Esophagus muscularis mucosa (tissue), 4 donors: ENCODE results near the gene BICDL1. TPM values are rescaled to one million over a fixed set of nuclear protein-coding genes. Genes with fewer than 3 reads are reported as not detected.
"Not testable (repeated sequence)": the region's sequence is repeated elsewhere in the genome, so short reads cannot be mapped to it uniquely, and the experiment has no call there.

Experiments
- DNase-seq: peaks from one replicate; pipeline ENCODE4 v3.0.0-alpha.2; 2017; ENCODE audit errors: extremely low spot score
- H3K27ac ChIP-seq, 4 donors: fragments of 200-600 bp; sonication (generic); replicated peaks in 1 of 4; 1 replicate in 3 of 4; 2 replicates in 1 of 4; pipeline ENCODE4 v1.5.1; 2016 to 2019; ENCODE audit warnings: mild to moderate bottlenecking in 1 of 4
- H3K27me3 ChIP-seq, 4 donors: fragments of 200-600 bp; sonication (generic); one replicate each; pipeline versions ENCODE4 v1.5.1 to v1.6.0; 2016 to 2019
- H3K36me3 ChIP-seq, 4 donors: fragments of 200-600 bp; sonication (generic); one replicate each; pipeline ENCODE4 v1.5.1; 2016 to 2019
- H3K4me1 ChIP-seq, 4 donors: fragments of 200-600 bp; sonication (generic); one replicate each; pipeline ENCODE4 v1.5.1; 2016 to 2019
- H3K4me3 ChIP-seq, 4 donors: fragments of 200-600 bp; sonication (generic); 1 replicate in 2 of 4; 2 replicates in 2 of 4; pipeline ENCODE4 v1.5.1; 2016 to 2019; ENCODE audit warnings: mild to moderate bottlenecking in 4 of 4, moderate library complexity in 1 of 4
- H3K9me3 ChIP-seq, 4 donors: fragments of 200-600 bp; sonication (generic); 1 replicate in 3 of 4; 2 replicates in 1 of 4; pipeline ENCODE4 v1.5.1; 2016 to 2019
- EP300 ChIP-seq: sonication (generic); formaldehyde crosslinking; IDR thresholded peaks from one replicate; pipeline ENCODE4 v1.6.1; 2017; ENCODE audit warnings: antibody characterized with exemption
- POLR2A ChIP-seq: fragments of 450-650 bp; IDR thresholded peaks from one replicate; pipeline ENCODE4 v1.6.1; 2017; ENCODE audit warnings: antibody characterized with exemption, moderate library complexity, mild to moderate bottlenecking, low read depth
- POLR2AphosphoS5 ChIP-seq, 2 donors: sonication (generic); formaldehyde crosslinking; IDR thresholded peaks; one replicate each; pipeline ENCODE4 v1.6.1; 2017; ENCODE audit warnings: antibody characterized with exemption in 2 of 2
- WGBS: methylation state at CpG from one replicate; pipeline ENCODE4 v1.1.5; 2018; 5-methylcytosine and 5-hydroxymethylcytosine counted together
- intact Hi-C: fragments of 100-400 bp; cut with DNase I; formaldehyde crosslinking; loops from one replicate; pipeline ENCODE4 v1.15.1; 2023
- total RNA-seq, 4 donors: library from RNA; depleted of rRNA; stranded (reverse); fragments of >200 nt; gene quantifications; one replicate each; pipeline versions ENCODE4 v1.1.0 to v1.2.1, GENCODE V29; 2016
- TF ChIP-seq, protein P1 (sequence below), 3 experiments: fragments of 200-600 bp in 2 of 3; fragments of 450-650 bp in 1 of 3; sonication (generic) in 2 of 3; IDR thresholded peaks; one replicate each; pipeline ENCODE4 v1.5.1; 2017 to 2019; ENCODE audit warnings: antibody characterized with exemption in 3 of 3, mild to moderate bottlenecking in 2 of 3, moderate library complexity in 1 of 3

BICDL1 gene
- total RNA-seq, 4 donors from 2014 or later: 0.17 to 1.2 (median 0.77) TPM

DNA sequence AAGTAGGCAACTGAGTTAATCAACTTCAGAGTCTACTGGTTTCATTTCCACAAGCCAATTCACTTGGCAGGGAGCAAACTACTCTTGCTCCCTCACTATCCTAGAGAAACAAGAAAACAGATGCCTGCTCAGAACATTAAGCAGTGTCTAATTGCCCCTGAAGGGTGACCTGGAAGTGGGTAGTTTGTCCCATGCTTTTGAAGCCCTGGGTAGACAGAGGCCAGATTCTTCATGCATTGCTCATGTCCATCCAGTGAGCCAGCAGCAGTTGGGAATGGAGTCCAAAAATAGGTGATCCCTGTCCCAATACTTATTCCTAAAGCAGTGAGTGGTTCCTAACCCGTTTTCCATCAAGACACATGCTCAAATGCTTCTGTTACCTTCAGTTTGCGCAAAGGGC is 48.8 kb downstream of the BICDL1 start:
- TF ChIP-seq POLR2AphosphoS5 (IDR thresholded peaks at IDR 0.05) (no peak), POLR2A (no peak), EP300 (no peak)
- TF ChIP-seq, protein P1, sequence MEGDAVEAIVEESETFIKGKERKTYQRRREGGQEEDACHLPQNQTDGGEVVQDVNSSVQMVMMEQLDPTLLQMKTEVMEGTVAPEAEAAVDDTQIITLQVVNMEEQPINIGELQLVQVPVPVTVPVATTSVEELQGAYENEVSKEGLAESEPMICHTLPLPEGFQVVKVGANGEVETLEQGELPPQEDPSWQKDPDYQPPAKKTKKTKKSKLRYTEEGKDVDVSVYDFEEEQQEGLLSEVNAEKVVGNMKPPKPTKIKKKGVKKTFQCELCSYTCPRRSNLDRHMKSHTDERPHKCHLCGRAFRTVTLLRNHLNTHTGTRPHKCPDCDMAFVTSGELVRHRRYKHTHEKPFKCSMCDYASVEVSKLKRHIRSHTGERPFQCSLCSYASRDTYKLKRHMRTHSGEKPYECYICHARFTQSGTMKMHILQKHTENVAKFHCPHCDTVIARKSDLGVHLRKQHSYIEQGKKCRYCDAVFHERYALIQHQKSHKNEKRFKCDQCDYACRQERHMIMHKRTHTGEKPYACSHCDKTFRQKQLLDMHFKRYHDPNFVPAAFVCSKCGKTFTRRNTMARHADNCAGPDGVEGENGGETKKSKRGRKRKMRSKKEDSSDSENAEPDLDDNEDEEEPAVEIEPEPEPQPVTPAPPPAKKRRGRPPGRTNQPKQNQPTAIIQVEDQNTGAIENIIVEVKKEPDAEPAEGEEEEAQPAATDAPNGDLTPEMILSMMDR (IDR thresholded peaks at IDR 0.05): no peak
- Histone ChIP-seq H3K9me3 (no peaks in the 10 kb centered on the region), H3K36me3 (no peaks in the 10 kb centered on the region), H3K27me3 (peaks cover 0 to 5% (median 0%) of the 10 kb centered on the region in 4 donors), H3K4me3 (no peak overlapping the region), H3K27ac (no peak overlapping the region), H3K4me1 (no peaks in the 10 kb centered on the region)
- no peak for DNase-seq
- intact Hi-C loops: no loop called here
- WGBS: 77% methylated on average over 2 of the region's 2 CpGs

DNA sequence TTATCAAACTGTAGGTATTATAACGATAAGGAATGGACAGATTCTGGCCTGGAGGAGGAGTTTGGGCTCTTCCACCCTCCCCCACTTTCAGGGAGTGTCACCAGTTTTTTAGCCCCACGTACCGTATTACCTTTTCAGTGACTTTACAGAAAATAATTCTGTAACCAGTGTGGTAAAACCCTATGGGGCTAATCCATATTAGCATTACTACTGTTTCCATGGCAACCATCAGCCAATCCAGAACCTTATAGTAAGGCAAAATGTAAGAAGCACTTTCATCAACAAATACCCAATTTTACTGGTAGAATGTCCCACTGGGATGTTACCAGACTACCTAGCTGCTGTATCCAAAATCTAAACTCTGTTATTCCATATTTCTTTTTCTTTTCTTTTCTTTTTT is 50.7 kb downstream of the BICDL1 start:
- no peak overlapping the region for H3K4me3 ChIP-seq
- H3K4me1 ChIP-seq: no peaks in the 10 kb centered on the region
- 75% methylated on average over 3 of the region's 3 CpGs for WGBS
- no peaks in the 10 kb centered on the region for H3K36me3 ChIP-seq
- TF ChIP-seq POLR2A (no peak), POLR2AphosphoS5 (IDR thresholded peaks at IDR 0.05) (no peak), EP300 (no peak)
- TF ChIP-seq, protein P1 (IDR thresholded peaks at IDR 0.05): no peak
- H3K27ac ChIP-seq: no peak overlapping the region
- no peak for DNase-seq
- H3K27me3 ChIP-seq: peaks cover 0 to 5% (median 0%) of the 10 kb centered on the region in 4 donors
- no peaks in the 10 kb centered on the region for H3K9me3 ChIP-seq
- intact Hi-C loops: no loop called here

DNA sequence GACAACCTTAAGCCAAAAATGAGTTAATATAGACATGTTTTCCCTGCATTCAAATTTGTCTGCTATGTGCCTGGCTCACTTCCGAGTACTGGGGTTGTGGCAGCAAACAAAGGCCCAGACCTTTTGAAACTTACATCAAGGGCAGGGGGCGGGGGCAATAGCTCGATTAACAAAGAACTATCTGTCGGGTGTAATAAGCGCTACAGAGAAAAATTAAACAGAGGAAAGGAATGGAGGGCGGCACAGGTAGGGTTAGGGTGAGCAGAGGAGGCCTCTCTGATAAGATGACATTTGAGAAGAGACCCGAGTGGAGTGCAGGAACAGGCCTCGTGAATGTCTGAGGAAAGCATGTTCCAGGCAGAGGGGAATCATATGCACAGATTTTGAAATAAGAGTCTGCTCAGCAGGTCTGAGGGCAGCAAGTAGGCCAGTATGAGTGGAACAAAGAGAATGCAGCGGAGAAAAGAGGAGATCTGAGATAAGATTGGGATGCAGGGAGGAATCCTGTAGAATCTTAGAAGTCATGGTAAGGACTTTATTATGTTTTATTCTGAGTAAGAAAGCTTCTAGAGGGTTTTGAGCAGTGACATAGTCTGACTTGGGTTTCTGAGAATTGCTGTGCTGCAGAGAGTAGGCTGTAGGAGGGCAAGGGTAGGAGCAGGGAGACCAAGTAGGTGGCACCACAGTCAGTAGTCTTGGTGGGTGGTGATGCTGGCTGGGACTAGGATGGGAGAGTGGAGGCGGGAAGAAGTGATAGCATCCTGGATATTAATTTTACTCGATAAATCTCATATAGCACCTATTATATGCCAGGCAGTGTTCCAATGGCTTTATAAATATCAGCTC is 52.6 kb downstream of the BICDL1 start:
- Histone ChIP-seq H3K36me3 (no peaks in the 10 kb centered on the region), H3K27me3 (no peaks in the 10 kb centered on the region), H3K4me3 (no peak overlapping the region), H3K9me3 (no peaks in the 10 kb centered on the region), H3K27ac (no peak overlapping the region), H3K4me1 (no peaks in the 10 kb centered on the region)
- TF ChIP-seq POLR2A (no peak), POLR2AphosphoS5 (IDR thresholded peaks at IDR 0.05) (no peak), EP300 (no peak)
- TF ChIP-seq, protein P1 (IDR thresholded peaks at IDR 0.05): no peak
- intact Hi-C loops: no loop called here
- 68% methylated on average over 11 of the region's 11 CpGs for WGBS
- DNase-seq: no peak

DNA sequence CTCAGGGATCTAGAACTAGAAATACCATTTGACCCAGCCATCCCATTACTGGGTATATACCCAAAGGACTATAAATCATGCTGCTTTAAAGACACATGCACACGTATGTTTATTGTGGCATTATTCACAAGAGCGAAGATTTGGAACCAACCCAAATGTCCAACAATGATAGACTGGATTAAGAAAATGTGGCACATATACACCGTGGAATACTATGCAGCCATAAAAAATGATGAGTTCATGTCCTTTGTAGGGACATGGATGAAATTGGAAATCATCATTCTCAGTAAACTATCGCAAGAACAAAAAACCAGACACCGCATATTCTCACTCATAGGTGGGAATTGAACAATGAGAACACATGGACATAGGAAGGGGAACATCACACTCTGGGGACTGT is 56.3 kb downstream of the BICDL1 start:
- H3K9me3 ChIP-seq, H3K27ac ChIP-seq, DNase-seq, intact Hi-C loops, H3K36me3 ChIP-seq, H3K27me3 ChIP-seq, H3K4me3 ChIP-seq, H3K4me1 ChIP-seq: not testable (repeated sequence)
- 98% methylated on average over 4 of the region's 5 CpGs for WGBS

DNA sequence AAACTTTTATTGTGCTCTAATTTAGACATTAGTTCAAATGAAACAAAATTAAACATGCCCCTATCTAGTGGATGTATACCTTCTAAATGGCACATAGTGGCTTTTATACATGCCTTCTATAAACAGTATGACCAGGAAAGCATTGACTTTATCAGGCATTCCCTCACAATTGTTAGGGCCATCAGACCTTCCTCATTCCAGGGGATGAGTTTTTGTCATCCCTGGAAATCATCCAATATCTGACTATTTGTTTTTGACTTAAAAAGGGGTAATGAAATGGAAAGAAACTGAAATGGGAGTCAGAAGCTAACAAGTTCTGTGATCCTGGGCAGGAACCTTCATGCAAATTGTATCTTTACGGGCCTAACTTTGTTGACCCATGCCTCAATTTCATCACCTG is 58.0 kb downstream of the BICDL1 start:
- Histone ChIP-seq H3K9me3 (no peaks in the 10 kb centered on the region), H3K4me3 (no peak overlapping the region), H3K27me3 (no peaks in the 10 kb centered on the region), H3K4me1 (no peaks in the 10 kb centered on the region), H3K36me3 (no peaks in the 10 kb centered on the region), H3K27ac (no peak overlapping the region)
- DNase-seq: no peak
- TF ChIP-seq POLR2A: no peak
- no peak for TF ChIP-seq POLR2AphosphoS5 (IDR thresholded peaks at IDR 0.05)
- no peak for TF ChIP-seq EP300
- TF ChIP-seq, protein P1 (IDR thresholded peaks at IDR 0.05): no peak
- intact Hi-C loops: no loop called here
- WGBS: 86% methylated on average over 1 of the region's 1 CpG
